ENCODE results near the gene TTLL10.

The TTLL10 gene

DNA sequence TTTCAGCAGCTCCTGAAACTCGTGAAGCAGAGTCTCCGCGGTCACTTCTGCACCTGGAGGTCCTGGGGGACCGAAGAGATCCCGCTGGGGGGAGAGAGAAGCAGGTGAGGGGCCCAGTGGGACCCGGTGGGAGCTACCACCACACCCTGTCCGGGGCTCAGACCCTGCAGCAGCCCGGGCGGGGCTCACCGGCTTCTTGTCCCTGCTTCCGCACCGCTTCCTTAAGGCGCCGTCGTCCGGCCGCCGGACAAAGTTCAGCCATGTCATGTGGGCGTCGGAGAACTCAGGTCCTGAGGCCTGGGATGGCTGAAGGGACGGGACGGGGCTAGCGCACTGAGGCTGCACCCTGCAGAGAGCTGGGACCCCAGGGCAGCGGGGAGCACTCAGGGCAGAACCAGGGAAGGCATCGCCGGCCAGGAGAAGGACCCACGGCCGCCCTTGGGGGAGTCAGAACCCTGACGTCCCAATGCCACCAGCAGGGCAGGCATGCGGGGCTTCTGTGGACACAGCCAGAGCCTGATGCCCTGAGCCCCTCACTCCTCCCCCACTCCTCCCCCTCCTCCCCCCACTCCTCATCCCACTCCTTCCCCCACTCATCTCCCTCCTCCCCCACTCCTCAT is 70.6 kb downstream of the TTLL10 start:
- no peak overlapping the region for H3K4me3 ChIP-seq (replicated peaks in 1 of 2; ENCODE audit: low read depth in 2 of 2, low read length in 2 of 2)
- DNase-seq (ENCODE audit: low read depth in 2 of 2): no peak

DNA sequence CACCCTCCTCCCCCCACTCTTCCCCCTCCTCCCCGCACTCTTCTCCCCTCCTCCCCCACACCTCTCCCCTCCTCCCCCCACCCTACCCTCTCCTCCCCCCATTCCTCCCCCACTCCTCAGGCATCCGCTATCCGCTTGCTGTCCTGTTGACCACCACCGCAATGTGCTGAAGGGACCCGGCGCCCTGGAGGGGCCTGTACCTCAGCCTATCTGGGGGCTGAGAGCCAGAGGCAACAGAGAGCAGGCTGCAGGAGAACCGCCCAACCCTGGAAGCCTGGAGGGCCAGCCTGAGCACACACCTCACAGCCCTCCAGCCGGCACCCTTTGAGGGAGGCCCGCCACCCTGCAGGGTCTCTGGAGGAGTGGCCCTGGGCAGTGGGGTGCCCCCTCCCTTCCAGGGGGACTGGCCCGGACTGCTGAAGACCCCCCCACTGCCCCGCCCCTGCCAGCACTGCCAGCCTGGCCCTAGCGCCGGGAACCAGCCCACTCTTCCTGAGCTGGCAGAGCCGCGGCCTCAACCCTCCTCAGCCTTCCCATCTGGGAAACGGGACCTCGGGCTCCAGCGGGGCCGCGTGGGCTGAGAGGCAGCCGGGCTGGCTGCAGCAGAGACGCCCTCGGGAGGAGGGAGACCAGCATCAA is 71.6 kb downstream of the TTLL10 start:
- TF ChIP-seq, protein P1, sequence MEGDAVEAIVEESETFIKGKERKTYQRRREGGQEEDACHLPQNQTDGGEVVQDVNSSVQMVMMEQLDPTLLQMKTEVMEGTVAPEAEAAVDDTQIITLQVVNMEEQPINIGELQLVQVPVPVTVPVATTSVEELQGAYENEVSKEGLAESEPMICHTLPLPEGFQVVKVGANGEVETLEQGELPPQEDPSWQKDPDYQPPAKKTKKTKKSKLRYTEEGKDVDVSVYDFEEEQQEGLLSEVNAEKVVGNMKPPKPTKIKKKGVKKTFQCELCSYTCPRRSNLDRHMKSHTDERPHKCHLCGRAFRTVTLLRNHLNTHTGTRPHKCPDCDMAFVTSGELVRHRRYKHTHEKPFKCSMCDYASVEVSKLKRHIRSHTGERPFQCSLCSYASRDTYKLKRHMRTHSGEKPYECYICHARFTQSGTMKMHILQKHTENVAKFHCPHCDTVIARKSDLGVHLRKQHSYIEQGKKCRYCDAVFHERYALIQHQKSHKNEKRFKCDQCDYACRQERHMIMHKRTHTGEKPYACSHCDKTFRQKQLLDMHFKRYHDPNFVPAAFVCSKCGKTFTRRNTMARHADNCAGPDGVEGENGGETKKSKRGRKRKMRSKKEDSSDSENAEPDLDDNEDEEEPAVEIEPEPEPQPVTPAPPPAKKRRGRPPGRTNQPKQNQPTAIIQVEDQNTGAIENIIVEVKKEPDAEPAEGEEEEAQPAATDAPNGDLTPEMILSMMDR (IDR thresholded peaks at IDR 0.05; ENCODE audit: low read depth, low read length): no peak
- no peak for DNase-seq (ENCODE audit: low read depth in 2 of 2)
- no peak overlapping the region for H3K4me3 ChIP-seq (replicated peaks in 1 of 2; ENCODE audit: low read depth in 2 of 2, low read length in 2 of 2)

More for the DNA sequence above, 70.6 kb downstream of the TTLL10 start:
- TF ChIP-seq, protein P1 (IDR thresholded peaks at IDR 0.05; ENCODE audit: low read depth, low read length): no peak

DNA sequence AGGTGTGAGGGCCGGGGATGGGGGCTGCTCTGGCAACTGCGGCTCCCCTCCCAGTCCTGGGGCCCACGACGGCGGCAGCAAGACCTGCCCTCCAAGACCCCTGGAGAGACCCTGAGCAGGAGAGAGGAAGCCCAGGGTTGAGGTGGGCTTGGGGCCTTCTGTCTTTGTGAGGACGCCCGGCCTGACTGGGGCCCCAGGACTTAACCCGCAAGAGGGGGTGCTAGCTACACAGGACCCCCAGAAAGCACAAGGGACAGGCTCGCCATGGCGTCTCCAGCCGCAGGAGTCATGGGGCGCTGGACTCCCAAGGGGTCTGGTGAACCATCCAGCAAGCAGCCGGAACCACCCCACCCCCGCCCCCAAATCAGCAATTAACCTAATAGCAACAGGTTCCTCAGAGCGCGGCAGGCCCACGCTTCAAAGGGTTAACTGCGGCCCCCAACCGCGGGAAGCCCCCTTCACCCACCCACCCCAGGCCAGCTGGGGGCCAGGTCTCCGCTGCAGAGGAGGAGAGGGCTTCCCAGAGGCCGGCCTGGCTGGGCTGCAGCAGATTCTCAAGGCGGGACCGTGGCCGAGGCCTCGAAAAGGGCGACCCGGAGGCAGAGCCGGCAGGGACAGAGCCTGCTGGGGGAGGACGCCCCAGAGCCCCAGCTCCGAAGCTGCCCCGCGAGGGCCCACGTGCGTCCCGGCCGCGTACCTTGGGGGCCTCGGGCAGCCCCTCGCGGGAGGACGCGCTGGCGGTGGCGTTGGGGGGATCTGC is 72.3 kb downstream of the TTLL10 start:
- TF ChIP-seq, protein P1 (IDR thresholded peaks at IDR 0.05; ENCODE audit: low read depth, low read length): no peak
- H3K4me3 ChIP-seq (replicated peaks in 1 of 2; ENCODE audit: low read depth in 2 of 2, low read length in 2 of 2): no peak overlapping the region
- DNase-seq (ENCODE audit: low read depth in 2 of 2): no peak

DNA sequence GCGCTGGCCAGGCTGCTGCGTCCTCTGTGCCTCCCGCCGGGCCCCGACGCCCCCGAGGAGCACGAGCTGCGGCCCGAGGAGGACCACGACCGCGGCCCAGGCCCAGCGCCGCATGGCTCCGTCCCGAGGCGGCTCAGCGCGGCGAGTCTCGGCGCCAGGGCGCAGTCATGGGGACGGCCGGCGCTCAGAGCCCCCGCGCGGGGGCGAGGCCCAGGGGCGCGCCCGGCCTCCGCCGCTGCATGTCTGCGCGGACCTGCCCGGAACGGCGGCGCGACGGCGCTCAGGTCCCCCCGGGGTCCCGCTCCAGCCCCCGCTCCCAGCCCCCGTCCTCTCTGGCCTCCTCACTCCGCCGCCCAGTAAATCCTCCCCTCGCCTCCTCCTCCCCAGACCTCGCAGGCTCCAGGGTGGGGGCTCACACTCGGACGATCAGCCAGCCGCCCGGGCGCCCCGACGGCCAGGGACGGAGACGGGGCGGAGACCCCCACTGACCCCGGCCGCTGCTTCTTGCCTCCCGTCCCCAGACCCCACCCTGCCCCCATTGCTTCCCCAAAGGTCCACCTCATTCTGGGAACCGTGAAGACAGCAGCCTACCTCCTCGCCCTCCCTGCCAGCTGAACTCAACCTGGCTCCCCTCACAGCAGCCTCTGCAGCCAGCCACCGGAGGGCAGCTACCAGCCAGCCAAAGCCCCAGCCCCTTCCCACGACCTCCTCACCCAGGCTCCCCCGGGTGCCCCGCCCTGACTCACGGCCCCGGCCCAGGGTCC is 73.1 kb downstream of the TTLL10 start, which contains the start of gene C1QTNF12:
C1QTNF12 (minus strand) TSS at position 146 of the 764 bp plus-strand sequence; CDS start at position 114, 32 bp downstream.
- TF ChIP-seq, protein P1 (IDR thresholded peaks at IDR 0.05; ENCODE audit: low read depth, low read length): no peak
- no peak within 1 kb of the TSS for H3K4me3 ChIP-seq (replicated peaks in 1 of 2; ENCODE audit: low read depth in 2 of 2, low read length in 2 of 2)
- DNase-seq (ENCODE audit: low read depth in 2 of 2): no peak

DNA sequence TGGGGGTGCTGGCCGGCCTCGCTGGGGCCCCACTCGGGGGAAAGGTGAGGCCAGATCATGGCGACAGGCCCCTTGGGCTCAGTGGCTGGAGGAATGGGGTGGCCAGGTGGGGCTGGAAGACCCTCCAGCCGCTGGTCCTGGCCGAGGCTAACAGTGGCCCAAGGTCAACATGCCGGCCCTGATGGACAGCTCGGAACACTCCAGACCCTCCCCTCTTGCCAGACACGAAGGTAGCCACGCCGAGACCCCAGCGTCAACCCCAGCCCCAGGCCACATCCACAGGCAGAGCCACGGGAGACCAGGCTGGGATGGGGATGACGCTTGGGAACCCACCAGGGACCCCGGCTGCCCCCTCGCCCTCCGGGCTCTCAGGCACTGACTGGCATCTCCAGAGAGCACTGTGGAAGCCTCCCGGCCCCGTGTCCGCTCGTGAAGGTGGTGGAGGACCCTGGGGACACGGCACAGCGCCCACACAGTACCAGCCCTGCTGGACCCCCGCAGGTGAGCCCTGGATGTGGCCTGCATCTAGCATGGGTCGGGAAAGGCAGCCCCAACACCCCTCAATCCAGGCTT is 73.7 kb downstream of the TTLL10 start:
- no peak for DNase-seq (ENCODE audit: low read depth in 2 of 2)
- TF ChIP-seq, protein P1 (IDR thresholded peaks at IDR 0.05; ENCODE audit: low read depth, low read length): no peak
- H3K4me3 ChIP-seq (replicated peaks in 1 of 2; ENCODE audit: low read depth in 2 of 2, low read length in 2 of 2): no peak overlapping the region
